ENCODE measurements around the gene ATAD2B.

Gene ATAD2B

DNA sequence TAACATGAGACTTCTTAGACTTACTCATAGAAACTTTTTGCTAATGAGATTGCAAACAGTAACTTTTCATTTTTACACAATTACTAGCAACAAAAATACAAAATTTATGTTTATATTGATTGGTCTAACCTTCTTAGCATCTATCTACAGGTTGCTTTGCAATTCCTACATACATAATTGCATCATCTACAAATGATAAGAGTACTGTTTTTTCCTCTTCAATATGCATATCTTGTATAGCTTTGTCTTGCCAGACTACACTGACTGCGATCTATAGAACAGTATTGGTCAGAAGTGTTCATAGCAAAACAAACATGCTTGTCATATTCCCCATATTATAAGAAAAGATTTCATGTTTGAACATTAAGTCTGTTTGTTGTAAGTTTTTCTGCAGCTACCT, 87.9 kb downstream of the ATAD2B start:
- TF ChIP-seq, protein P1, sequence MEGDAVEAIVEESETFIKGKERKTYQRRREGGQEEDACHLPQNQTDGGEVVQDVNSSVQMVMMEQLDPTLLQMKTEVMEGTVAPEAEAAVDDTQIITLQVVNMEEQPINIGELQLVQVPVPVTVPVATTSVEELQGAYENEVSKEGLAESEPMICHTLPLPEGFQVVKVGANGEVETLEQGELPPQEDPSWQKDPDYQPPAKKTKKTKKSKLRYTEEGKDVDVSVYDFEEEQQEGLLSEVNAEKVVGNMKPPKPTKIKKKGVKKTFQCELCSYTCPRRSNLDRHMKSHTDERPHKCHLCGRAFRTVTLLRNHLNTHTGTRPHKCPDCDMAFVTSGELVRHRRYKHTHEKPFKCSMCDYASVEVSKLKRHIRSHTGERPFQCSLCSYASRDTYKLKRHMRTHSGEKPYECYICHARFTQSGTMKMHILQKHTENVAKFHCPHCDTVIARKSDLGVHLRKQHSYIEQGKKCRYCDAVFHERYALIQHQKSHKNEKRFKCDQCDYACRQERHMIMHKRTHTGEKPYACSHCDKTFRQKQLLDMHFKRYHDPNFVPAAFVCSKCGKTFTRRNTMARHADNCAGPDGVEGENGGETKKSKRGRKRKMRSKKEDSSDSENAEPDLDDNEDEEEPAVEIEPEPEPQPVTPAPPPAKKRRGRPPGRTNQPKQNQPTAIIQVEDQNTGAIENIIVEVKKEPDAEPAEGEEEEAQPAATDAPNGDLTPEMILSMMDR (IDR thresholded peaks at IDR 0.05; ENCODE audit: borderline replicate concordance, insufficient read depth, low read depth, low read length): no peak
- no peak overlapping the region for H3K4me3 ChIP-seq (ENCODE audit: low read depth, low read length)

DNA sequence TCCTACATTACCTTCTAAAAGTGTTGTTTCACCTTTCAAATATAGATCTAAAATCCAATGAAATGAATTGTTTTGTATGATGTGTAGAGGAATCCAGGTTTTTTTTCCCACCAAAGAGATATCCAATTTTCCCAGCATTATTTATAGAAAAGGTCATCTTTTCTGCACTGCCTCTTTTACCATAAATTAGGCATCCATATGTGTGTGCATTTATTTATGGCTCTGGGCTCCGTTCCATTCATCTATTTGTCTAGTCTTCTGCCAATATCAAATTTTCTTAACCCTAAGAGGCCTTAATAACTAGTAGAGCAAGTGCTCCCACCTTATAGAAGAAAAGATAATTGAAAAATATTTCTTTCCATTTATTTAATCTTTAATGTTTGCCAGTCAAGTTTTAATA, 88.3 kb downstream of the ATAD2B start:
- TF ChIP-seq, protein P1 (IDR thresholded peaks at IDR 0.05; ENCODE audit: borderline replicate concordance, insufficient read depth, low read depth, low read length): no peak
- no peak overlapping the region for H3K4me3 ChIP-seq (ENCODE audit: low read depth, low read length)

GRCh38 chr2:23837871-23838270, 89.1 kb downstream of the ATAD2B start:
- H3K4me3 ChIP-seq (ENCODE audit: low read depth, low read length): no peak overlapping the region
- TF ChIP-seq, protein P1 (IDR thresholded peaks at IDR 0.05; ENCODE audit: borderline replicate concordance, insufficient read depth, low read depth, low read length): no peak

GRCh38 chr2:23836971-23837565, 89.9 kb downstream of the ATAD2B start:
- H3K4me3 ChIP-seq (ENCODE audit: low read depth, low read length): no peak overlapping the region
- TF ChIP-seq, protein P1 (IDR thresholded peaks at IDR 0.05; ENCODE audit: borderline replicate concordance, insufficient read depth, low read depth, low read length): no peak

DNA sequence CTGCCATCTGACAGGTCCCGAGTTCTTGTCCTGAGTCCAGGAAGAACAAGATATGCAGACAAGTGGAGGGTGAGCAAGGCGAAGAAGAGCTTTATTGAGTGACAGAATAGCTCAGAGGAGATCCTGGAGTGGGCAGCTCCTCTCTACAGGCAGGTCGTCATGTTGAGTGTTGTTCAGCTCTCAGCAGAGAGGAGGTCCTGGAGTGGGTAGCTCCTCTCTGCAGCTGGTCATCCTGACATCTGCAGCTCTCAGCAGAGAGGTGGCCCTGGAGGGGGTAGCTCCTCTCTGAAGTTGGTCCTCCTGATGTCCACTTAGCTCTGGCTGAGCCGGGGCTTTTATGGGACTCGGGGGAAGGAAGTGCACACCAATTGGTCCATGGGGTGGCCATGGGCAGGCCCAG, 90.4 kb downstream of the ATAD2B start:
- TF ChIP-seq, protein P1 (IDR thresholded peaks at IDR 0.05; ENCODE audit: borderline replicate concordance, insufficient read depth, low read depth, low read length): no peak
- no peak overlapping the region for H3K4me3 ChIP-seq (ENCODE audit: low read depth, low read length)

DNA sequence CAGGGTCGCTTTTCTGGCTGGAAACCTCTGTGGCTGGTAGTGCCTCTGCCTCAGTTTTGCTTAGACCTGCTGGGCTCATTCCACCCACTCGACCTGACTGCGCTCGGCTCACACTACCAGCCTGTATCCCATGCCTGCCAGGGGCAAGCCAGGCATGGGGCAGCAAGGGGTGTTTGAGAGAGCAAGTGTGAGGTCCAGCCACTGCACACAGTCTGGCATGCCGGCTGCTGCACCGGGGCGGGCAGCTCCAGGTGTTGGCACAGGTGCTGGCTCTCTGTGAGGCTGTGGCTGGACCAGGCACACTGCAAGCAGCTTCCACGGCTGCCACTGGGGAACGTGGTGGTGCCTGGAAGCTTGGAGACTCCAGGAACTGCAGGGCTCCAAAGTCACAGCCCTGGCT, 90.9 kb downstream of the ATAD2B start:
- TF ChIP-seq, protein P1 (IDR thresholded peaks at IDR 0.05; ENCODE audit: borderline replicate concordance, insufficient read depth, low read depth, low read length): no peak
- no peak overlapping the region for H3K4me3 ChIP-seq (ENCODE audit: low read depth, low read length)

DNA sequence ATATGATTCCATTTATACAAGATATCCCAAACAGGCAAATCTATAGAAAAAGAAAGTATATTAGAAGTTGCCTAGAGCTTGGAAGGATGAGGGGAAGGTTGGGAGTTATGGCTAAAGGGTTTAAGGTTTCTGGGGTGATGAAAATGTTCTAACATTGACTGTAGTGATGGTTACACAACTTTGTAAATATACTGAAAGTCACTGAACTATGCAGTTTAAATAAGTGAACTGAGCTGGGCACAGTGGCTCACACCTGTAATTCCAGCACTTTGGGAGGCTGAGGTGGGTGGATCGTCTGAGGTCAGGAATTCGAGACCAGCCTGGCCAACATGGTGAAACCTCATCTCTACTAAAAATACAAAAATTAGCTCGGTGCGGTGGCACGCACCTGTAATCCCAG, 91.5 kb downstream of the ATAD2B start:
- no peak overlapping the region for H3K4me3 ChIP-seq (ENCODE audit: low read depth, low read length)
- TF ChIP-seq, protein P1 (IDR thresholded peaks at IDR 0.05; ENCODE audit: borderline replicate concordance, insufficient read depth, low read depth, low read length): no peak

Data from GM12875 (cell line).